Right lobe of liver (tissue), 6 donors: ENCODE results near the gene ADGRV1. TPM values are rescaled to one million over a fixed set of nuclear protein-coding genes. Genes with fewer than 3 reads are reported as not detected.

Source experiments
- ATAC-seq, 4 donors: fragments of 200-7000 bp; cut with Tn5 transposase; one replicate each; pipeline ENCODE4 v1.9.1; 2020; ENCODE audit warnings: mild to moderate bottlenecking in 4 of 4, moderate library complexity in 4 of 4
- DNase-seq, 3 donors: peaks; one replicate each; pipeline ENCODE4 v3.0.0-alpha.2; 2020
- H3K27ac ChIP-seq, 3 donors: fragments of 200-600 bp; one replicate each; pipeline ENCODE4 v1.8.0; 2022
- H3K27me3 ChIP-seq, 2 donors: fragments of 200-600 bp; one replicate each; pipeline ENCODE4 v1.8.0; 2022
- H3K36me3 ChIP-seq, 4 donors: fragments of 200-600 bp; sonication (generic) in 1 of 4; one replicate each; pipeline versions ENCODE4 v1.5.1 to v1.8.0; 2017 to 2022; ENCODE audit warnings: control low read depth in 1 of 4
- H3K4me1 ChIP-seq, 4 donors: fragments of 200-600 bp; sonication (generic) in 1 of 4; one replicate each; pipeline versions ENCODE4 v1.5.1 to v1.8.0; 2017 to 2022; ENCODE audit warnings: control low read depth in 1 of 4
- H3K4me3 ChIP-seq, 3 donors: fragments of 200-600 bp; one replicate each; pipeline ENCODE4 v1.8.0; 2022
- H3K9me3 ChIP-seq, 4 donors: fragments of 200-600 bp; sonication (generic) in 1 of 4; one replicate each; pipeline versions ENCODE4 v1.5.1 to v1.8.0; 2017 to 2022; ENCODE audit warnings: control low read depth in 1 of 4
- CTCF ChIP-seq, 4 donors: fragments of 200-600 bp in 3 of 4; fragments of 450-650 bp in 1 of 4; IDR thresholded peaks; one replicate each; pipeline versions ENCODE4 v1.5.1 to v1.8.0; 2016 to 2022; ENCODE audit warnings: antibody characterized with exemption in 4 of 4, mild to moderate bottlenecking in 2 of 4
- POLR2A ChIP-seq: fragments of 450-650 bp; IDR thresholded peaks from one replicate; pipeline ENCODE4 v1.6.1; 2017; ENCODE audit warnings: antibody characterized with exemption, mild to moderate bottlenecking
- WGBS: methylation state at CpG from one replicate; pipeline ENCODE4 v1.1.6; 2018; ENCODE audit warnings: low coverage, low lambda C conversion rate; ENCODE audit not compliant: insufficient coverage; ENCODE audit errors: missing lambda C conversion rate; 5-methylcytosine and 5-hydroxymethylcytosine counted together
- intact Hi-C, 2 donors: fragments of 100-400 bp; cut with DNase I; formaldehyde crosslinking; loops; one replicate each; pipeline versions ENCODE4 v1.11.2 to v1.14.1; 2022
- total RNA-seq, 6 experiments: library from RNA; depleted of rRNA in 2 of 6; stranded (reverse); fragments of >200 nt in 2 of 6; fragmentation: NEBNext Ultra II Directional in 3 of 6; extraction: Animal tissue kit (Norgen Biotek cat#: 25700) in 3 of 6; gene quantifications; one replicate each; pipeline versions ENCODE4 v1.1.0 to v1.2.4, GENCODE V29; 2016 to 2023
- donor health status: DM: no; HTN: yes; CAD: no.
- donor health status: DM: no; HTN: no; CAD: no.
- donor health status: DM: no; HTN: no; CAD: no.
- donor health status: DM: no; HTN: yes; CAD: no.
- donor health status: DM: no; HTN: yes; CAD: no.

The ADGRV1 gene
- total RNA-seq, 6 experiments from 2014 or later = 4.5 to 15.9 (median 7.4) TPM

GRCh38 chr5:91176288-91177016 lies 617.9 kb downstream of the ADGRV1 start:
- 59% methylated on average over 6 of the region's 6 CpGs for WGBS
- TF ChIP-seq POLR2A (no peak), CTCF (IDR thresholded peaks at IDR 0.05) (no peak)
- no peak for DNase-seq
- Histone ChIP-seq H3K4me1 (no peaks in the 10 kb centered on the region), H3K4me3 (no peak overlapping the region), H3K9me3 (no peaks in the 10 kb centered on the region), H3K36me3 (no peaks in the 10 kb centered on the region), H3K27me3 (no peaks in the 10 kb centered on the region), H3K27ac (no peak overlapping the region)
- intact Hi-C loops = no loop called here
- ATAC-seq = no peak

- Histone ChIP-seq H3K36me3 (no peaks in the 10 kb centered on the region), H3K27ac (no peak overlapping the region), H3K4me3 (no peak overlapping the region), H3K9me3 (no peaks in the 10 kb centered on the region), H3K27me3 (no peaks in the 10 kb centered on the region), H3K4me1 (no peaks in the 10 kb centered on the region)
- DNase-seq (no peak), ATAC-seq (no peak)
- no peak for TF ChIP-seq POLR2A
- WGBS = 98% methylated on average over 5 of the region's 5 CpGs
- intact Hi-C loops = no loop called here
These were observed 618.5 kb downstream of the ADGRV1 start for GRCh38 chr5:91177085-91177484.

- Histone ChIP-seq H3K36me3 (no peaks in the 10 kb centered on the region), H3K9me3 (no peaks in the 10 kb centered on the region), H3K4me3 (no peak overlapping the region), H3K27ac (no peak overlapping the region), H3K4me1 (no peaks in the 10 kb centered on the region), H3K27me3 (no peaks in the 10 kb centered on the region)
- intact Hi-C loops = no loop called here
- TF ChIP-seq POLR2A (no peak), CTCF (IDR thresholded peaks at IDR 0.05) (no peak)
- DNase-seq (no peak), ATAC-seq (no peak)
- 62% methylated on average over 3 of the region's 3 CpGs for WGBS
These were observed 619.0 kb downstream of the ADGRV1 start for GRCh38 chr5:91177639-91178038.

- H3K9me3 ChIP-seq = no peaks in the 10 kb centered on the region
- no peak overlapping the region for H3K4me3 ChIP-seq
- H3K36me3 ChIP-seq = no peaks in the 10 kb centered on the region
- no peaks in the 10 kb centered on the region for H3K27me3 ChIP-seq
- DNase-seq (no peak), ATAC-seq (no peak)
- no peak overlapping the region for H3K27ac ChIP-seq
- TF ChIP-seq POLR2A (no peak), CTCF (IDR thresholded peaks at IDR 0.05) (no peak)
- H3K4me1 ChIP-seq = no peaks in the 10 kb centered on the region
- intact Hi-C loops = no loop called here
- WGBS = 32% methylated on average over 2 of the region's 2 CpGs
These were observed 619.9 kb downstream of the ADGRV1 start for GRCh38 chr5:91178461-91178860.

GRCh38 chr5:91179018-91179417 lies 620.4 kb downstream of the ADGRV1 start:
- Histone ChIP-seq H3K27ac (no peak overlapping the region), H3K9me3 (no peaks in the 10 kb centered on the region), H3K4me3 (no peak overlapping the region), H3K36me3 (no peaks in the 10 kb centered on the region), H3K4me1 (no peaks in the 10 kb centered on the region), H3K27me3 (no peaks in the 10 kb centered on the region)
- TF ChIP-seq POLR2A (no peak), CTCF (IDR thresholded peaks at IDR 0.05) (no peak)
- DNase-seq = no peak
- WGBS = 93% methylated on average over 1 of the region's 1 CpG
- intact Hi-C loops = no loop called here
- ATAC-seq = no peak
